Ovary (tissue), 3 donors: Measurements from ENCODE around the gene MSH3.

ENCODE experiments used
- EP300 ChIP-seq: sonication (generic); formaldehyde crosslinking; IDR thresholded peaks from one replicate; pipeline ENCODE4 v1.6.1; 2017; ENCODE audit warnings: antibody characterized with exemption
- POLR2A ChIP-seq: fragments of 450-650 bp; IDR thresholded peaks from one replicate; pipeline ENCODE4 v1.6.1; 2017; ENCODE audit warnings: antibody characterized with exemption, mild to moderate bottlenecking, moderate library complexity
- TF ChIP-seq, protein P1 (sequence below), 3 donors: fragments of 450-650 bp in 2 of 3; fragments of 200-600 bp in 1 of 3; IDR thresholded peaks; one replicate each; pipeline versions ENCODE4 v1.5.1 to v1.8.0; 2016 to 2022; ENCODE audit warnings: antibody characterized with exemption in 3 of 3, mild to moderate bottlenecking in 1 of 3
- donor health status: DM: no; HTN: no; CAD: no.

DNA sequence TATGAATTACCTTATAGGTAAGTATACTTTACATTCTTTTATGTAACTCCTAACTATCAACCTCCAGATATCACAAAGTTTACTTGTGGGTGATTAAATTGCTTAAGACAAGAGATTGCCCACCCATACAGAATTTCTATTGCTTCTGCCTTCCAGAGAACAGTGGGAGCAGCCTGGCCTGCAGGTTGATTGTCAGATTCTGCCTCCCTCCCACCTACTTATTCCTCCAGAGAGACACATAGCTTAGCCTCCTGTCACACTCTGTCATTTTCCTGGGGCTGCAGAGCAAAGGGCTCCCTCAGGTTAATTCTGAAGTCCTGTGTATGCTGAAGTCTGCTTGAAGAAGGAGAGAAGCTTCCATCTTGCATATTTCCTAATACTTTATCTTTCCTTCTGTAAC is 48.8 kb downstream of the MSH3 start:
- TF ChIP-seq, protein P1, sequence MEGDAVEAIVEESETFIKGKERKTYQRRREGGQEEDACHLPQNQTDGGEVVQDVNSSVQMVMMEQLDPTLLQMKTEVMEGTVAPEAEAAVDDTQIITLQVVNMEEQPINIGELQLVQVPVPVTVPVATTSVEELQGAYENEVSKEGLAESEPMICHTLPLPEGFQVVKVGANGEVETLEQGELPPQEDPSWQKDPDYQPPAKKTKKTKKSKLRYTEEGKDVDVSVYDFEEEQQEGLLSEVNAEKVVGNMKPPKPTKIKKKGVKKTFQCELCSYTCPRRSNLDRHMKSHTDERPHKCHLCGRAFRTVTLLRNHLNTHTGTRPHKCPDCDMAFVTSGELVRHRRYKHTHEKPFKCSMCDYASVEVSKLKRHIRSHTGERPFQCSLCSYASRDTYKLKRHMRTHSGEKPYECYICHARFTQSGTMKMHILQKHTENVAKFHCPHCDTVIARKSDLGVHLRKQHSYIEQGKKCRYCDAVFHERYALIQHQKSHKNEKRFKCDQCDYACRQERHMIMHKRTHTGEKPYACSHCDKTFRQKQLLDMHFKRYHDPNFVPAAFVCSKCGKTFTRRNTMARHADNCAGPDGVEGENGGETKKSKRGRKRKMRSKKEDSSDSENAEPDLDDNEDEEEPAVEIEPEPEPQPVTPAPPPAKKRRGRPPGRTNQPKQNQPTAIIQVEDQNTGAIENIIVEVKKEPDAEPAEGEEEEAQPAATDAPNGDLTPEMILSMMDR (IDR thresholded peaks at IDR 0.05) = no peak
- no peak for TF ChIP-seq POLR2A
- TF ChIP-seq EP300 = no peak
